Mesendoderm (in vitro differentiated cells): ENCODE measurements around the gene ZNF423.

Experiments used
- DNase-seq: peaks from one replicate; pipeline ENCODE4 v3.0.0; 2013
- H2AK5ac ChIP-seq: 2 replicates; pipeline ENCODE4 v1.6.1; 2013; ENCODE audit warnings: low read length, inconsistent platforms
- H2BK120ac ChIP-seq: 2 replicates; pipeline ENCODE4 v1.6.1; 2013; ENCODE audit warnings: low read depth, mild to moderate bottlenecking, low read length, moderate library complexity, mixed read lengths
- H2BK15ac ChIP-seq: replicated peaks from 2 replicates; pipeline ENCODE4 v1.6.1; 2013; ENCODE audit warnings: low read depth, mild to moderate bottlenecking, moderate library complexity
- H2BK5ac ChIP-seq: 2 replicates; pipeline ENCODE4 v1.6.1; 2013; ENCODE audit warnings: low read length, inconsistent platforms
- H3K18ac ChIP-seq: 2 replicates; pipeline ENCODE4 v1.6.1; 2013; ENCODE audit warnings: mild to moderate bottlenecking, low read length, mixed read lengths
- H3K23ac ChIP-seq: one replicate; pipeline ENCODE4 v1.6.1; 2013; ENCODE audit warnings: low read length
- H3K27ac ChIP-seq: 2 replicates; pipeline ENCODE4 v1.5.1; 2013; ENCODE audit warnings: low read depth, mild to moderate bottlenecking, inconsistent platforms, low read length, moderate library complexity
- H3K27me3 ChIP-seq: 2 replicates; pipeline ENCODE4 v1.6.1; 2013; ENCODE audit warnings: low read length, control low read depth, mild to moderate bottlenecking, inconsistent platforms; ENCODE audit not compliant: insufficient read depth, poor library complexity
- H3K36me3 ChIP-seq: 2 replicates; pipeline ENCODE4 v1.6.1; 2013; ENCODE audit warnings: low read length, inconsistent platforms; ENCODE audit not compliant: control insufficient read depth, insufficient read depth
- H3K4ac ChIP-seq: one replicate; pipeline ENCODE4 v1.6.1; 2013; ENCODE audit warnings: low read depth, mild to moderate bottlenecking, low read length, moderate library complexity
- H3K4me1 ChIP-seq: 2 replicates; pipeline ENCODE4 v1.6.1; 2013; ENCODE audit warnings: low read depth, low read length, inconsistent platforms; ENCODE audit not compliant: control insufficient read depth
- H3K4me2 ChIP-seq: 2 replicates; pipeline ENCODE4 v1.6.1; 2013; ENCODE audit warnings: low read length
- H3K4me3 ChIP-seq: 2 replicates; pipeline ENCODE4 v1.5.1; 2013; ENCODE audit warnings: mild to moderate bottlenecking, low read length
- H3K56ac ChIP-seq: one replicate; pipeline ENCODE4 v1.6.1; 2013; ENCODE audit warnings: low read length
- H3K79me1 ChIP-seq: 2 replicates; pipeline ENCODE4 v1.6.1; 2013; ENCODE audit warnings: low read length, inconsistent platforms
- H3K79me2 ChIP-seq: 2 replicates; pipeline ENCODE4 v1.6.1; 2013; ENCODE audit warnings: mild to moderate bottlenecking, low read length; ENCODE audit not compliant: control insufficient read depth, insufficient read depth
- H3K9ac ChIP-seq: 2 replicates; pipeline ENCODE4 v1.6.1; 2013; ENCODE audit warnings: low read length, inconsistent platforms
- H4K5ac ChIP-seq: one replicate; pipeline ENCODE4 v1.6.1; 2013; ENCODE audit warnings: low read length
- H4K8ac ChIP-seq: one replicate; pipeline ENCODE4 v1.6.1; 2013; ENCODE audit warnings: low read depth, mild to moderate bottlenecking, control low read depth, low read length, moderate library complexity
- WGBS: extraction: QIAGEN DNeasy Blood & Tissue Kit; methylation state at CpG from one replicate; pipeline ENCODE4 v1.1.7; 2013; ENCODE audit warnings: low lambda C conversion rate, missing lambda C conversion rate; ENCODE audit not compliant: insufficient coverage; ENCODE audit errors: extremely low coverage; 5-methylcytosine and 5-hydroxymethylcytosine counted together

ZNF423 gene

DNA sequence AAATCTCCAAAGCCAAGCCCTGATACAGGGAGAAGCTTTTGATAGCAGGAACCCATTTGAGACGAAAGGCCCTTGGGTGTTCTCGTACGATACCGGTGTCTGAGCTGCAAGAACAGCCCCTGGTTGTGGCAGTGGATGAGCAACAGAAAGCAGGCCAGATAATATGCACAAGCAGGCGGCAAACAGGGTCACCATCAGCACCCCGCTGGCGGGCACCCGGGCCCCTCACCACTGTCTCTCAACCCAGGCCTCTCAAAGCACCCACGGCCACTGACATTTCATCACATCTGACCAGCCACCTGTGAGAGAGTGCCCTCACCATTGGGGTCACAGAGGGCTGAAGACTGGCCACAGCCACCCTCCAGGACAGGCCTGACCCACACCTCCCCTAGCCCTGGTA lies 252.0 kb downstream of the ZNF423 start:
- DNase-seq: no peak
- WGBS: no CpG with 5 or more reads among the region's 9 CpGs

DNA sequence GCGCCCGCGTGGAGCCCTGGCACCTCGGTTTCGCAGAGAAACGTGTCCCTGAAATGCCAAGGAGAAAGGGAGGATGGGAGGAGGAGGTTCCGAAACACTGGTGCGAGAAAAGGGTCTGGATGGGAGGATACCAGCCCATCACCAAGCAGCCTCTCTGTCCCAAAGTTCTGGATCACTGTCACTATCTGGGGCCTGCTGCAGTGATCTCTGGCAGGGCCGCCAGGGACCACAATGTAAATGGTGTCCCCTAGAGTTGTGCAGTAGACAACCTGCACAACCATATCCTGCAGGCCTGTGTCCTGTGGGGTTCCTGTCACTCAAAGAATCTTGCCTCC lies 253.0 kb downstream of the ZNF423 start:
- Histone ChIP-seq H3K9ac (no peak overlapping the region), H2BK5ac (no peak overlapping the region), H3K79me1 (peaks cover 2% of the 10 kb centered on the region), H3K18ac (no peak overlapping the region), H4K5ac (no peak overlapping the region), H3K4me2 (no peak overlapping the region), H2BK120ac (no peak overlapping the region), H2BK15ac (no peak overlapping the region), H3K4ac (no peak overlapping the region), H3K56ac (no peak overlapping the region), H2AK5ac (no peak overlapping the region), H3K79me2 (no peaks in the 10 kb centered on the region), H3K4me3 (no peak overlapping the region), H3K36me3 (no peaks in the 10 kb centered on the region), H4K8ac (no peak overlapping the region), H3K4me1 (peaks cover 2% of the 10 kb centered on the region), H3K27me3 (no peaks in the 10 kb centered on the region), H3K23ac (no peak overlapping the region), H3K27ac (no peak overlapping the region)
- no peak for DNase-seq
- WGBS: no CpG with 5 or more reads among the region's 9 CpGs

More for the DNA sequence above, 252.0 kb downstream of the ZNF423 start:
- Histone ChIP-seq H2BK15ac (no peak overlapping the region), H3K18ac (no peak overlapping the region), H2BK5ac (no peak overlapping the region), H3K23ac (no peak overlapping the region), H3K9ac (no peak overlapping the region), H3K4me1 (peaks cover 3% of the 10 kb centered on the region), H3K56ac (no peak overlapping the region), H4K5ac (no peak overlapping the region), H3K79me1 (peaks cover 2% of the 10 kb centered on the region), H3K4ac (no peak overlapping the region), H4K8ac (no peak overlapping the region), H3K4me3 (no peak overlapping the region), H3K36me3 (no peaks in the 10 kb centered on the region), H3K27me3 (no peaks in the 10 kb centered on the region), H3K79me2 (no peaks in the 10 kb centered on the region), H2BK120ac (no peak overlapping the region), H2AK5ac (no peak overlapping the region), H3K4me2 (no peak overlapping the region), H3K27ac (no peak overlapping the region)

DNA sequence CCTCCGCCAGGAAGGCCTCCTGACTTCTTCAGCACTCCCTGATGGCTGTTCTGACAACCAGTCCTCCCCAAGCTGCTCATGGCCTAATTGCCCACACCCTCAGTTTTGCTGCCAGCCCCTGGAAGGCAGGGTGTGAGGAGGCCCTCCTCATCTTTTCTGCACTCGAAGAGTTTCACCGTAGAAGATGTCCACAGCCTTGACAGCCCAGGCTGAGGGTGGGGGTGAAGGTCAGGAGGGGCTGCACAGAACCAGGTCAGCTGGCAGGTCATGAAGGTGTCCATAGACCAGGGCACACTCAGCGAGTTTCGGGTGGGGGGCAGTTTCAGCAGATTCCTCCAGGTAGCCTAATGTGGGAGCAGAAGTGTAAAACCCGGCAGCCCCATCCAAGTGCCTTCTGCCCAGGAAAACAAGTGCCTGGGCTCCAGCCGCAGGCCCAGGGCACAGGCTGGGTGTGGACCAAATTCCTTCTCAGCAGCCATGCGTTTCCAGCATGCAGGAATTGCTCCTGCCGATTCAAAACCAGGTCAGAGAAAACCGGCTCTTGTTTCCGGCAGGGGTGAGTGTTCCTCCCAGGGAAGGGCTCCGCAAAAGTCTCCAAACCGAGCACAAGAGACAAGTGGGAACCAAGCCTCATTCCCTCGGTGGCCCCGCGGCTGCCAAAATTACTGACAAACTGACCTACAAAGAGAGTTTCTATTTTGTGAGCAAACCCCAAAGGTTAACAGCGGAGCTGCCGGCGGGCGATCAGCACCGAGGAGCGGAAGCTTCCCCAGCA lies 253.5 kb downstream of the ZNF423 start:
- no peaks in the 10 kb centered on the region for H3K79me2 ChIP-seq
- no peak overlapping the region for H3K9ac ChIP-seq
- no peaks in the 10 kb centered on the region for H3K36me3 ChIP-seq
- H3K56ac ChIP-seq: no peak overlapping the region
- H2AK5ac ChIP-seq: no peak overlapping the region
- H2BK120ac ChIP-seq: no peak overlapping the region
- no peak overlapping the region for H3K23ac ChIP-seq
- no peaks in the 10 kb centered on the region for H3K27me3 ChIP-seq
- H2BK5ac ChIP-seq: no peak overlapping the region
- peak; percentile 42 for DNase-seq
- no peak overlapping the region for H2BK15ac ChIP-seq
- H3K4me3 ChIP-seq: no peak overlapping the region
- no peak overlapping the region for H3K27ac ChIP-seq
- no peak overlapping the region for H3K4ac ChIP-seq
- H3K79me1 ChIP-seq: no peaks in the 10 kb centered on the region
- no CpG with 5 or more reads among the region's 22 CpGs for WGBS
- H3K18ac ChIP-seq: no peak overlapping the region
- no peaks in the 10 kb centered on the region for H3K4me1 ChIP-seq
- no peak overlapping the region for H4K8ac ChIP-seq
- H3K4me2 ChIP-seq: no peak overlapping the region
- H4K5ac ChIP-seq: no peak overlapping the region

- no peak overlapping the region for H3K9ac ChIP-seq
- H3K36me3 ChIP-seq: no peaks in the 10 kb centered on the region
- no peaks in the 10 kb centered on the region for H3K79me2 ChIP-seq
- no peak overlapping the region for H2AK5ac ChIP-seq
- no peak overlapping the region for H4K8ac ChIP-seq
- no peak for DNase-seq
- no peak overlapping the region for H3K23ac ChIP-seq
- no peak overlapping the region for H3K18ac ChIP-seq
- no peak overlapping the region for H3K4ac ChIP-seq
- H3K27ac ChIP-seq: no peak overlapping the region
- H3K56ac ChIP-seq: no peak overlapping the region
- H2BK120ac ChIP-seq: no peak overlapping the region
- WGBS: no CpG with 5 or more reads among the region's 6 CpGs
- H3K4me2 ChIP-seq: no peak overlapping the region
- no peak overlapping the region for H3K4me3 ChIP-seq
- no peaks in the 10 kb centered on the region for H3K27me3 ChIP-seq
- no peak overlapping the region for H2BK15ac ChIP-seq
- peaks cover 6% of the 10 kb centered on the region for H3K4me1 ChIP-seq
- no peak overlapping the region for H2BK5ac ChIP-seq
- no peak overlapping the region for H4K5ac ChIP-seq
- no peaks in the 10 kb centered on the region for H3K79me1 ChIP-seq
These were observed 254.3 kb downstream of the ZNF423 start for GRCh38 chr16:49601576-49601975.

- Histone ChIP-seq H2BK5ac (no peak overlapping the region), H4K8ac (no peak overlapping the region), H3K27me3 (no peaks in the 10 kb centered on the region), H3K4ac (no peak overlapping the region), H3K23ac (no peak overlapping the region), H3K56ac (no peak overlapping the region), H2BK15ac (no peak overlapping the region), H3K18ac (no peak overlapping the region), H4K5ac (no peak overlapping the region), H2BK120ac (no peak overlapping the region), H2AK5ac (no peak overlapping the region), H3K36me3 (no peaks in the 10 kb centered on the region), H3K4me1 (peaks cover 7% of the 10 kb centered on the region), H3K79me1 (no peaks in the 10 kb centered on the region), H3K4me3 (no peak overlapping the region), H3K27ac (no peak overlapping the region), H3K79me2 (no peaks in the 10 kb centered on the region), H3K4me2 (no peak overlapping the region), H3K9ac (no peak overlapping the region)
- DNase-seq: no peak
- WGBS: no CpG with 5 or more reads among the region's 8 CpGs
These were observed 254.9 kb downstream of the ZNF423 start for GRCh38 chr16:49600976-49601375.

GRCh38 chr16:49600536-49600935 lies 255.4 kb downstream of the ZNF423 start:
- Histone ChIP-seq H2BK5ac (no peak overlapping the region), H3K9ac (no peak overlapping the region), H3K79me2 (no peaks in the 10 kb centered on the region), H3K4me2 (no peak overlapping the region), H2BK120ac (no peak overlapping the region), H3K27me3 (no peaks in the 10 kb centered on the region), H2AK5ac (no peak overlapping the region), H3K36me3 (no peaks in the 10 kb centered on the region), H4K5ac (no peak overlapping the region), H3K18ac (no peak overlapping the region), H3K4me1 (peaks cover 7% of the 10 kb centered on the region), H3K56ac (no peak overlapping the region), H3K4ac (no peak overlapping the region), H3K79me1 (no peaks in the 10 kb centered on the region), H4K8ac (no peak overlapping the region), H2BK15ac (no peak overlapping the region), H3K27ac (no peak overlapping the region), H3K23ac (no peak overlapping the region), H3K4me3 (no peak overlapping the region)
- DNase-seq: no peak
- WGBS: no CpG with 5 or more reads among the region's 23 CpGs
